Activated naive CD8-positive, alpha-beta T cell treated with anti-CD3 and anti-CD28 coated beads, Interleukin-2, amount 10 ng/mL, durations not matched to agents 7 days and 5 days (primary cell): ENCODE measurements around the gene MAP2K7. TPM values are rescaled to one million over a fixed set of nuclear protein-coding genes. Genes with fewer than 3 reads are reported as not detected.
A peak's percentile ranks its signal among the peaks of the same experiment; 100 is the strongest.

Experiments used
- ATAC-seq: fragments of 150-1000 bp; cut with Tn5 transposase; one replicate; pipeline ENCODE4 v1.10.0; 2021; ENCODE audit warnings: low read depth, moderate library complexity
- POLR2A ChIA-PET: fragments of 350-600 bp; sonication (Branson Sonifier 250); formaldehyde crosslinking; loops from one replicate; lab custom pipeline; 2021; ENCODE audit warnings: antibody characterized with exemption; lab: Charles Lee
- DNase-seq: peaks from one replicate; pipeline ENCODE4 v3.0.0; 2021
- H3K27ac Mint-ChIP-seq: one replicate; pipeline ENCODE4 v1.8.0; 2022; ENCODE audit warnings: mild to moderate bottlenecking, mixed read lengths
- H3K27me3 Mint-ChIP-seq: one replicate; pipeline ENCODE4 v1.8.0; 2022; ENCODE audit warnings: mild to moderate bottlenecking, moderate library complexity, mixed read lengths
- H3K36me3 Mint-ChIP-seq: one replicate; pipeline ENCODE4 v1.8.0; 2021; ENCODE audit warnings: mild to moderate bottlenecking, mixed read lengths
- H3K4me1 Mint-ChIP-seq: one replicate; pipeline ENCODE4 v1.8.0; 2021; ENCODE audit warnings: mixed read lengths
- H3K4me3 Mint-ChIP-seq: one replicate; pipeline ENCODE4 v1.8.0; 2022; ENCODE audit warnings: mild to moderate bottlenecking, moderate library complexity, mixed read lengths
- H3K9me3 Mint-ChIP-seq: one replicate; pipeline ENCODE4 v1.8.0; 2021; ENCODE audit warnings: mixed read lengths
- total RNA-seq, 2 experiments: library from RNA; stranded (reverse); gene quantifications; one replicate each; pipeline ENCODE4 v1.2.3, GENCODE V29; 2021

The MAP2K7 gene
- total RNA-seq, 2 experiments from 2014 or later: 46.8 to 46.9 TPM

DNA sequence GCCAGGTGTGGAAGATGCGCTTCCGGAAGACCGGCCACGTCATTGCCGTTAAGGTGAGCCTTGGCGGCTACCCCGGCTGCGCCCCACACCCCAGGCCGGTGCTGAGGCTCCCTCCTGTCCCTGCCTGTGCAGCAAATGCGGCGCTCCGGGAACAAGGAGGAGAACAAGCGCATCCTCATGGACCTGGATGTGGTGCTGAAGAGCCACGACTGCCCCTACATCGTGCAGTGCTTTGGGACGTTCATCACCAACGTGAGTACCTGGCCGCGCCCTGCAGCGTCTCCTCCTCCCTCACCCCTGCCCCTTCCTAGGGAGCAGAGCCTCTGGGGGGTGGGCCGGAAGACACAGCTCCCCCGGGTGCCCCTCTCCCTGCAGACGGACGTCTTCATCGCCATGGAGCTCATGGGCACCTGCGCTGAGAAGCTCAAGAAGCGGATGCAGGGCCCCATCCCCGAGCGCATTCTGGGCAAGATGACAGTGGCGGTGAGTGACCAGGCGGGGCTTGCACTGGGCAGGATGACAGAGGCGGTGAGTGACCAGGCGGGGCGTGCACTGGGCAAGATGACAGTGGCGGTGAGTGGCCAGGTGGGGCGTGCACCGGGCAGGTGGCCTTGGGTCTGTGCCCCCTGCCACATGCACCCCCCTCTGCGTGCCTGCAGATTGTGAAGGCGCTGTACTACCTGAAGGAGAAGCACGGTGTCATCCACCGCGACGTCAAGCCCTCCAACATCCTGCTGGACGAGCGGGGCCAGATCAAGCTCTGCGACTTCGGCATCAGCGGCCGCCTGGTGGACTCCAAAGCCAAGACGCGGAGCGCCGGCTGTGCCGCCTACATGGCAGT lies 6.9 kb downstream of the MAP2K7 start:
- H3K4me1 Mint-ChIP-seq: peaks cover 5% of the 10 kb centered on the region
- ATAC-seq: no peak
- no peaks in the 10 kb centered on the region for H3K9me3 Mint-ChIP-seq
- DNase-seq: no peak
- H3K27ac Mint-ChIP-seq: no peak overlapping the region
- no peak overlapping the region for H3K4me3 Mint-ChIP-seq
- POLR2A ChIA-PET: interaction anchor here (1.3 to 1.5 kb wide), 2 partner anchors 9 to 10 kb away, joined by 3 to 4 read pairs; partner anchors contain the start of gene SNAPC2
- peaks cover 9% of the 10 kb centered on the region for H3K36me3 Mint-ChIP-seq
- H3K27me3 Mint-ChIP-seq: peaks cover 10% of the 10 kb centered on the region

DNA sequence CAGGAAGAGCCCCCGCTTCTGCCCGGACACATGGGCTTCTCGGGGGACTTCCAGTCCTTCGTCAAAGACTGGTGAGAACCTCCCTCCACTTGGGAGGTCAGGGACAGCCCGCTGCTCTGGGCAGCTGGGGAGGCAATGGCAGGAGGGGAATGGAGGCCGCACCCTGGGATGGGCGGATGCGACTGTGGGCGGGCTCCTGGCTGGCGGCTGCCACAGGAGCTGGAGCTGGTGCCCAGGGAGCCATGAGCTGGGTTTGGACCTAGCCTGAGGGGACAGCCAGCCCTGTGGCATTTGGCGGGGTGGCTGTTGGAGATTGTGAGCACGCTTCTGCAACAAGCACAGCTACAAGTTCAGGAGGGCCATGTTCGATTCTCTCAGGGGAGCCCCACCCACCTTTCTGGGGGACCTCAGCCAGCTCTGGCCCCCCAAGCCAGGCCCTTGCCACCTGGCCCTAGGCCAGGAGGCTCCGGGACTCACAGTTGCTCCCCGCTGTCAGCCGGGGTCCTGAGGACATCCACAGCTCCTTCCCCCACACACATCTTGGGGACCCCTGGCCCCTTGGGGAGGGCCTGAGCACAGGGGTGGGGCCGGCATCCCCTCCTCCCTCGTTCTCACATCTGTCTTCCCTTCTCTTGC lies 7.9 kb downstream of the MAP2K7 start:
- Mint-ChIP-seq H3K27me3 (peaks cover 16% of the 10 kb centered on the region), H3K4me1 (peaks cover 4% of the 10 kb centered on the region), H3K4me3 (no peak overlapping the region), H3K9me3 (no peaks in the 10 kb centered on the region), H3K27ac (no peak overlapping the region), H3K36me3 (peaks cover 8% of the 10 kb centered on the region)
- no peak for DNase-seq
- POLR2A ChIA-PET: interaction anchor here (1.8 kb wide), 1 partner anchor 8 kb away, joined by 5 read pairs; the partner anchor contains the start of gene MAP2K7
- ATAC-seq: no peak

DNA sequence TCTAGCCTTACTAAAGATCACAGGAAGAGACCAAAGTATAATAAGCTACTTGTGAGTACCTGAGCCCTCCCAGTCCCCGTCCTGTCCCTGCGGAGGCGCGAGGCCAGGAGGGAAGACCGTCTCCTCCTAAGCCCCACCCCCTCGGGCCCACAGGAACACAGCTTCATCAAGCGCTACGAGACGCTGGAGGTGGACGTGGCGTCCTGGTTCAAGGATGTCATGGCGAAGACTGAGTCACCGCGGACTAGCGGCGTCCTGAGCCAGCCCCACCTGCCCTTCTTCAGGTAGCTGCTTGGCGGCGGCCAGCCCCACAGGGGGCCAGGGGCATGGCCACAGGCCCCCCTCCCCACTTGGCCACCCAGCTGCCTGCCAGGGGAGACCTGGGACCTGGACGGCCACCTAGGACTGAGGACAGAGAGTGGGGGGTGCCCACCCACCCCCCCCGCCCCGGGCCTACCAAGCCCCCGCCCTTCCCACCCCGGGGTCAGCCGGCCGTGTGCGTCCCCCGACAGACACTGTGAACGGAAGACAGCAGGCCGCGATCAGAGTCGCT lies 8.5 kb downstream of the MAP2K7 start:
- H3K27me3 Mint-ChIP-seq: peaks cover 20% of the 10 kb centered on the region
- H3K9me3 Mint-ChIP-seq: no peaks in the 10 kb centered on the region
- POLR2A ChIA-PET: interaction anchor here (1.8 kb wide), 1 partner anchor 9 kb away, joined by 5 read pairs; the partner anchor contains the start of gene MAP2K7
- H3K4me1 Mint-ChIP-seq: peaks cover 4% of the 10 kb centered on the region
- no peak overlapping the region for H3K4me3 Mint-ChIP-seq
- peaks cover 8% of the 10 kb centered on the region for H3K36me3 Mint-ChIP-seq
- ATAC-seq (no peak), DNase-seq (no peak)
- H3K27ac Mint-ChIP-seq: no peak overlapping the region

DNA sequence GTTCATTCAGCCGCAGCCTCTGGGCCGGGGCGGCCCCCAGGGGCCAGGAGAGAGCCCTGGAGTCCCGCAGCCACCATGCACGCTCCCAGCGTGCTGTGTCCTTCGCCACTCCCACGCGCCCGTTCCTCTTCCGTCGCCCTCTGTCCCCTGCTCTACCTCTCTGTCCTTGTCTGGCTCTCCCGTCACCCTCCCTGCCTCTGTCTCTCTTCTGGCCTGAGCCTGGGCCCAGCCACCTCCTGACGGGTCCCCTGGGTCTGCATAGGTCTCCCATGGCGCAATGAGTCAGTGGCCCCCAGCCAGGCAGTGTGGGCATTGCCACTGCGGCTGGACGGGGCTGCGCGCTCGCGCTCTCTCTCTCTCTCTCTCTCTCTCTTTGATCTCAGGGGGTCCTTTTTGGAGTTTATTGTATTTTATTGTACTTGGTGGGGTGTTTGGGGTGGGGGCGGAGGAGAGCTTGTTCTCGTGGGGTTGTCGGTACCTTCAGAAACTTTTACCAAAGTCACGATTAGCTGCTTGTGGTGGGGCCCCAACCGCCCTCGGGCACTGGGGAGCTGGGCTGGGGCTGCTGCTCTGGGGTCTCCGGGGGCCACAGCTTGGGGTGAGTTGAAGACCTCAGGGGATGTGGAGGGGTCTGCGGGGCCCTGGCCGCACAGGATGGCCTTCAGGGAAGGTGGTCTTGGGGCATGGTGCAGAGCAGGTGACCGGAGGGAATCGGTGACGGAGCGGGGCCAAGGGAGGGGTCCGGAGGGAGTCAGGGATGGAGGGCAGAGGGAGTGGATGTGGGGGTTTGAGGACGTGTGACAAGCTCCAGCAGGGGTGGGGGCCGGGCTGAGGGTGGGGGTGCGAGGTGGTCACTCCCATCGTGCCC lies 9.3 kb downstream of the MAP2K7 start:
- Mint-ChIP-seq H3K9me3 (no peaks in the 10 kb centered on the region), H3K27me3 (peaks cover 24% of the 10 kb centered on the region), H3K36me3 (peaks cover 9% of the 10 kb centered on the region), H3K27ac (no peak overlapping the region), H3K4me1 (peaks cover 5% of the 10 kb centered on the region), H3K4me3 (no peak overlapping the region)
- ATAC-seq (no peak), DNase-seq (no peak)
- POLR2A ChIA-PET: interaction anchor here (1.8 kb wide), 1 partner anchor 9 kb away, joined by 5 read pairs; the partner anchor contains the start of gene MAP2K7

DNA sequence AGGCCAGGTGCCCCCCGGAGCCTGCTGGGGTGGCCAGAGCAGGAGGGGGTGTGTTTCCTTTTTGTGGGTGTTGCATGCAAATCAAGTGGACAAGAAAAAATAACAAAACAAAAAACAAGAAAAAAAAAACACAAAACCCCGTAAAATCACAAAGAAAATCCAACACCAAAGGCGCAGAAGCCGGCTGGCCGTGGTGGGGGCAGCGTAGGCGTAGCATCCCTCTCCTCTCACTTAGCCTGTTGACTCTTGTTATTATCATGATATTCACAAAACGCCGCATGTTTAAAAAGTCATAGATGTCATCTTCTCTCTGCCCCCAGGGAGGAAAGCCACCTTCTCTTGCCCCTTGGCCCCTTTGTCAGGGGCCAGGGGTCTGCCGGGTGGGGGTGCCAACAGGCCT lies 10.0 kb downstream of the MAP2K7 start:
- Mint-ChIP-seq H3K36me3 (peaks cover 10% of the 10 kb centered on the region), H3K27ac (no peak overlapping the region), H3K9me3 (no peaks in the 10 kb centered on the region), H3K4me3 (no peak overlapping the region), H3K4me1 (peaks cover 8% of the 10 kb centered on the region), H3K27me3 (peaks cover 31% of the 10 kb centered on the region)
- DNase-seq: no peak
- POLR2A ChIA-PET: no interaction called here
- ATAC-seq: no peak

- Mint-ChIP-seq H3K27ac (no peak overlapping the region), H3K27me3 (peaks cover 34% of the 10 kb centered on the region), H3K9me3 (no peaks in the 10 kb centered on the region), H3K36me3 (peaks cover 10% of the 10 kb centered on the region), H3K4me3 (no peak overlapping the region), H3K4me1 (peaks cover 8% of the 10 kb centered on the region)
- POLR2A ChIA-PET: no interaction called here
- DNase-seq (no peak), ATAC-seq (no peak)
These were observed 10.4 kb downstream of the MAP2K7 start for GRCh38 chr19:7914099-7914498.

GRCh38 chr19:7914598-7915045 lies 10.9 kb downstream of the MAP2K7 start, which contains the start of gene TGFBR3L:
TSS of gene TGFBR3L (plus strand) at chr19:7914830.
- H3K4me3 Mint-ChIP-seq: peak within 1 kb of the TSS; percentile 57
- ATAC-seq (no peak), DNase-seq (no peak)
- no peak within 1 kb of the TSS for H3K27ac Mint-ChIP-seq
- H3K9me3 Mint-ChIP-seq: no peaks in the 10 kb centered on the region
- POLR2A ChIA-PET: no interaction called here
- peaks cover 10% of the 10 kb centered on the region for H3K36me3 Mint-ChIP-seq
- peaks cover 10% of the 10 kb centered on the region for H3K4me1 Mint-ChIP-seq
- H3K27me3 Mint-ChIP-seq: peaks cover 38% of the 10 kb centered on the region

DNA sequence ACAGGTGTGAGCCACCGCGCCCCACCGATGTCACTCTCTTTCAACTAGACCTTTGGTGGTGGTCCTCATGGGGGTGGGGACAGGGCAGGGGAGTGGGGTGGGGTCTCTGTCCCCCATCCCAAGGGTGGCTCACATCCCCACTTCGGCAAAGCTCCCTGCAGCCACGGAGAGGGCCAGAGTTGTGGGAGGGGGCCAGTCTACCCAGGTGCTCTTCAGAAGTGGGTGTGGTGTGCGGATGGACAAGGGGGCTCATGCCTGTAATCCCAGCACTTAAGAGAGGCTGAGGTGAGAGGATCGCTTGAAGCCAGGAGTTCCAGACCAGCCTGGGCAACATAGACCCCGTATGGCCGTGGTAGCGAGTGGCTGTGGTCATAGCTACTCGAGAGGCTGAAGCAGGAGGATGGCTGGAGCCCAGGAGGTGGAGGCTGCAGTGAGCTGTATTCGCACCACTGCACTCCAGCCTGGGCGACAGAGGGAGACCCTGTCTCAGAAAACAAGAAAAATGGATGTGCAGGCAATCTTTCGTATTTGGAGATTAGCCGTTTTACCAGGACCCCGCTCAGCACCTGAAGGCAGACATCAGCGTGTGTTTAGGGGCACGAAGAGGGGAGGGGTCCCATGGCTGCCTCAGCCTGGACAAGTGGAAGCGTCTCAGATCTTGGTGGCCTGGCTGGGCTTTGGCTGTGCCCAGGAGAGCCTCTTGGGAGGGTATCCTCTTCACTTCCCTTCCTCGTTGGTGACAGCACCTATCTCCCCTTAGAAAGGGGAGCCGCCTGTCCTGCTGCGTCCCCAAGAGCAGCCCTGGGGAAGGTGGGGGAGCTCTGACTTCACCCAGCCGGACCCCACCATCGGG lies 11.8 kb downstream of the MAP2K7 start:
- H3K36me3 Mint-ChIP-seq: peaks cover 10% of the 10 kb centered on the region
- POLR2A ChIA-PET: interaction anchor here (1.2 kb wide), 1 partner anchor 12 kb away, joined by 6 read pairs; the partner anchor contains the start of gene MAP2K7
- peak overlapping the region; percentile 57 for H3K4me3 Mint-ChIP-seq
- DNase-seq (no peak), ATAC-seq (no peak)
- H3K4me1 Mint-ChIP-seq: peaks cover 15% of the 10 kb centered on the region
- H3K27ac Mint-ChIP-seq: no peak overlapping the region
- H3K27me3 Mint-ChIP-seq: peaks cover 43% of the 10 kb centered on the region
- no peaks in the 10 kb centered on the region for H3K9me3 Mint-ChIP-seq

- H3K27me3 Mint-ChIP-seq: peaks cover 43% of the 10 kb centered on the region
- DNase-seq: peak; percentile 78
- ATAC-seq: peak; percentile 9
- peak overlapping the region; percentile 78 for H3K4me3 Mint-ChIP-seq
- H3K36me3 Mint-ChIP-seq: peaks cover 7% of the 10 kb centered on the region
- no peak overlapping the region for H3K27ac Mint-ChIP-seq
- POLR2A ChIA-PET: interaction anchor here (1.2 kb wide), 1 partner anchor 13 kb away, joined by 6 read pairs; the partner anchor contains the start of gene MAP2K7
- peaks cover 18% of the 10 kb centered on the region for H3K4me1 Mint-ChIP-seq
- no peaks in the 10 kb centered on the region for H3K9me3 Mint-ChIP-seq
These were observed 12.7 kb downstream of the MAP2K7 start for GRCh38 chr19:7916103-7916954.

DNA sequence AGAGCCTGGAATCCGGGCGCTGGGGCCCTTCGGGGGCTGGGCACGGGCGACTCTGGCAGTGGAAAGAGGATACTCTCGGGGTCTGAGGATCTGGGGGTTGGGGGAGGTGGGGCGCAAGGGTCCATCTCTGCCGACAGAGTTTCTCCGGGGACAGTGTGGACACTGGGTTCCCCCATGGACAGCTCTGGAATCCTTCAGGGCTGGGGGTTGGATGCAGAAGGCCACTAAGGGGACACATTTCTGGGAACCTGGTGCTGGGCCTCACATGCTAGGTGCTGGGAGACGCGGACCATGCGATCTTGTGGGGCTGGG lies 13.2 kb downstream of the MAP2K7 start:
- DNase-seq (no peak), ATAC-seq (no peak)
- Mint-ChIP-seq H3K27ac (peak overlapping the region; percentile 56), H3K9me3 (no peaks in the 10 kb centered on the region), H3K4me1 (peaks cover 20% of the 10 kb centered on the region), H3K27me3 (peaks cover 43% of the 10 kb centered on the region), H3K36me3 (peaks cover 6% of the 10 kb centered on the region), H3K4me3 (peak overlapping the region; percentile 78)
- POLR2A ChIA-PET: interaction anchor here (0.9 kb wide), 1 partner anchor 13 kb away, joined by 4 read pairs; the partner anchor contains the start of gene MAP2K7
